RPMI7951 (cell line): ENCODE data around the gene ADAMTSL2. TPM values are rescaled to one million over a fixed set of nuclear protein-coding genes. Genes with fewer than 3 reads are reported as not detected.

Experiments used
- DNase-seq: peaks from one replicate; pipeline ENCODE4 v3.0.0-alpha.2; 2012; ENCODE audit warnings: low read depth
- total RNA-seq: library from RNA; depleted of rRNA; stranded (reverse); fragments of >200 nt; shearing (Covaris generic); gene quantifications from 2 replicates; pipeline ENCODE4 v1.2.3, GENCODE V29; 2014; rRNA removed

ADAMTSL2 gene
- total RNA-seq = 6.6 and 9.7 TPM in 2 replicates

GRCh38 chr9:133534346-133535291 lies at the start of gene ADAMTSL2:
Gene ADAMTSL2, plus strand, starts transcription at chr9:133534704. Its CDS starts 2,009 bp downstream, at chr9:133536713.
- peak; percentile 85 for DNase-seq

DNA sequence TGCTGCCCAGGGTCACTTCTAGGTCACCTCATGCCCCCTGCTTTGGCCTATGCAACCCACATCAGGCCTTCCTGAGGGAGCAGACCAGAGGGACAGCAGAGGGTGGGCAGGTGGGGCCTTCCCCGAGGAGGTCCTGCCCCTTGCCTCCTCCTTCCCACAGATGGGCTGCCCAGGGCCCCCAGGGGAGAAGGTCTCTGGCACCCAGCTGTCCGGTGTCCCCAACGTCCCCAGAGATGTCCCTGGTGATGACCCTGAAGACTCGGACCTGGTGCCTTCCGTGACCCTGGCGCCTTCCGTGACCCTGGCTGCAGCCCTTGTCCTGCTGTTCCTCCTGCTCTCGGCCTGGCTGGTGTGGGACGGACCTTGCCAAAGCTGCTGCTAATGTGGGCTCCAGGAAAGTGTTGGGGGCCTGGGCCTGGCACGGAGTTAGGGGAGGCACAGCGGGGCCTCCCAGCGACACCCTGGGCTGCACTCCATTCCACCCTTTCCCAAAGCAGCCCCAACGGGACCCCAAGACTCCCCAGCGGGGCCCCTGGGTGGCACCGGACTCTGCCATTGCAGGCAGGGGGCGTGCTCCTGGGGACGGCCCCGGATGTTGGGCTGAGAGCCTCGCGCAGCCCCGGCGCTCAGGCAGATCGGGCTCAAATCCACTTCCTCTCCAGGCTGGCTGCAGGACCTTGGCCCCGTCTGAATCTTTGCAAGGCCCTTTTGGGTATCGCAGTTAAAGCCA lies 48.8 kb upstream of the ADAMTSL2 start:
- no peak for DNase-seq

DNA sequence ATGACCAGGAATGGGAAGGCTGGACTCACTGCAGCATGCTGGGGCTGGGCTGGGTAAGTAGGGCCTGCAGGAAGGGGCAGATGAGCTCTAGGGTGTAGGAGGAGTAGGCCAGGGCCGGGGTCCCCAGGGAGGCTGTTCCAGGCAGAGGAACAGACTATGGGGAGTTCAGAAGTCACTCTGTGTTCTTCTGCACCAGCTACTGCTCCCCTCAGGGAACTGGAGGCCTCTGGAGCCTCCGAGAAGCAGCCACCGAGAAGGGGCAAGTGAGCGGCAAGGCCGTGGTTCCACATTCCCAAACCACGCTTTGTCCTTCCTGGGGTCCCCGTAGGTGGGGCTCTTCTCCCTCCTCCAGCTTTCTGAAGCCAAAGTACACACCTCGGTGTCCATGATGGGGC lies 47.2 kb upstream of the ADAMTSL2 start:
- DNase-seq = no peak

- DNase-seq = no peak
Observed at GRCh38 chr9:133488686-133489252, 45.7 kb upstream of the ADAMTSL2 start.

- peak; percentile 67 for DNase-seq
Observed at GRCh38 chr9:133489253-133490190, 45.0 kb upstream of the ADAMTSL2 start.

GRCh38 chr9:133490201-133490681 lies 44.3 kb upstream of the ADAMTSL2 start:
- peak; percentile 40 for DNase-seq

GRCh38 chr9:133490865-133491655 lies 43.4 kb upstream of the ADAMTSL2 start:
- DNase-seq = peak; percentile 66

DNA sequence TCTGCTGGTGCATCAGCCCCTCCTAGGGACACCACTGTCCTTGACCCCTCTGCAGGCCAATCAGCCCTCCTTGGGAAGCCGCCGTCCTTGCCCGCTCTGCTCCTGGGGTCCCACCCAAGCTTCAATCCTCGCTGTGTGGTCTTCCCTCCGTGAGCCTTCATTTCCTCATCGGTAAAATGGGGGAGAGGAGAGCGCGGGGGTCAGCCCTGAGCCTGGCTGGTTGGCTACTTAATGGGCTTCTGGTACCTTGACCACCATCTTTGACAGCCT lies 42.9 kb upstream of the ADAMTSL2 start:
- DNase-seq = no peak

DNA sequence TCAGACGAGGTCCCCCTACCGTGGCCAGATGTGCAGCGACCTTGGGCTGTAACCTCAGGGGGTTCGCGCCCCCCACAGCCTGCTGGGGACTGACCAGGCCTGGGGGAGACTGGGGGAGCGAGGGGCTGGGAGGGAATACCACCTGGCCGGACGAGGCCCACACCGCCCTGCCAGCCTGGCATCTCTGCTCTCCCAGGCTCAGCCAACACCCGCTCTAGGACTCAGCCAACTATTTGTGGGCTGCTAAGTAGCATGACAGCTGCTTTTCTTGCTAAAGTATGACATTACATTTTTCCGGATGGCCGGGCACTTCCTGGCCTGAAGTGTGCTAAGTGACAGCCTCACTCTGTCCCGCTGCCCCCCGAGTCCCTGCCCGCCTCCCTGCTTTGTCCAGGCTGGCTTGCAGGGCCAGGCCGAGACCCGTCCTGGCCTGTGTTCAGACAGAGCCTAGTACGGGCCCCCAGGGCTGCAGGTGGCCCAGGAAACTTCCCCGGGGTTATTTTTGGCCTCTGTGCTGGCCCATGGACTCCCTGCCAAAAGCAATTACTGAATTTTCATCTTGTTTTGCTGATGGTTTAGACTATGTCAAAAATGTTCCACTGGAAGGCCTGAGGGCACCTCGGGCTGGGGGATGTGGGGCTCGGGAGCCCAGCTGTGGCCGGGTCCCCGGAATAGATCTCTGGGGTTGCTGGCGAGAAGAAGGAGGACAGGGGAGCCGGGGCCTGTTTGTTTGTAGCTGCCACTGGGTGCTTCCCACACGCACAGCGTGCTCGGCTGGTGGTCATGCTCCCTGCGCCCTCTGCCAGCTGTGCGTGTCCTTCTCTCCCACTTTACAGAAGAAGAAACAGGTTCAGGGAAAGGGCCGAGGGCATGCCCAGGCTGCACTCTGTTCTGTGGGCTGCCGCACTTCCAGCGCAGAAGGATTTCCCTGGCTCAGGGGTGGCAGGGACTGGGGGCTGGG lies 42.2 kb upstream of the ADAMTSL2 start:
- peak; percentile 92 for DNase-seq

- no peak for DNase-seq
Observed at GRCh38 chr9:133493428-133493827, 41.1 kb upstream of the ADAMTSL2 start.

GRCh38 chr9:133493845-133494540 lies 40.5 kb upstream of the ADAMTSL2 start:
- no peak for DNase-seq

DNA sequence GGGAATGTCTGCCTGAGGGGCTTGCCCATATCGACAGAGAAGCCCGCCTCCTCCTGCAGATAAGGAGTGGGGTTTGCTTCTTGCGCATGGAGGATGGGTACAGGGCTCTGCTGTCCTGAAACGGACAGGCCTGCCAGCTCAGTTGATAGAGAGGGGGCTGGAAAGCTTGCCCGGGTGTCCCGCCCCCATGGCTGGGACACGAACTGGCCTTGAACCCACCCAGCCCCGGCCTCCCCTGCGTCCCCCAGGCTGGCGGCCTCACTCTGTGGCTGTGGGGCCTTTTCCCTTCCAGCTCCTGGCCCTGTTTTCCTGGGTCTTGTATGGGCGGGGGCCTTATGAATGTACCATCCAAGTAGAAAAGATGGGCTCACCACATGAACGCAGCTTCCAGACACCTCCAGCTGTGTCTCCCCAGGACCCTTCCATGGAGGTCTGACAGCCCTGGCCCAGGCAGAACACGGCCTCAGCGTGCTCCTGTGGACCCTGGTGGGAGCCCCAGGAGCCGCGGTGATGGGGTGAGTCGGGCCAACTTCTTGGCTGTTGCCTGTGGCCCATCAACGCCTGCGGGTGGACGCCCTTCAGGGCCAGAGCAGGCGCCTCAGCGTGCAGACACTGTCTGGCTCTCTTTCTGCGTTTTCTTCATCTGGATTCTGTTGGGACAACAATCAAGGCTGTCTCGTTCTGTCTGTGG lies 39.7 kb upstream of the ADAMTSL2 start:
- no peak for DNase-seq

- no peak for DNase-seq
Observed at GRCh38 chr9:133495327-133496293, 38.9 kb upstream of the ADAMTSL2 start.

GRCh38 chr9:133496861-133497842 lies 37.4 kb upstream of the ADAMTSL2 start:
- no peak for DNase-seq

- DNase-seq = no peak
Observed at GRCh38 chr9:133499132-133499891, 35.2 kb upstream of the ADAMTSL2 start.
